SK-N-SH treated with all-trans-retinoic acid at 6 μM for 48 hours (cell line): ENCODE results near the gene CAMKK2.

Experiments
- CSRNP3 ChIP-seq: fragments of 250-450 bp; sonication (Bioruptor Pico); IDR thresholded peaks from 2 replicates; pipeline ENCODE4 v1.5.1; 2021; ENCODE audit warnings: mild to moderate bottlenecking, moderate library complexity
- ZFP3 ChIP-seq: fragments of 250-450 bp; sonication (Bioruptor Pico); IDR thresholded peaks from 2 replicates; pipeline ENCODE4 v1.5.0; 2020; ENCODE audit warnings: mild to moderate bottlenecking, moderate library complexity

GRCh38 chr12:121345151-121345815 lies 48.8 kb upstream of the CAMKK2 start:
- no peak for TF ChIP-seq CSRNP3 (CRISPR knock-in tag)
- TF ChIP-seq ZFP3 = no peak
